Measurements from ENCODE around the gene ENDOU.
A peak's percentile ranks its signal among the peaks of the same experiment; 100 is the strongest.

Gene ENDOU

DNA sequence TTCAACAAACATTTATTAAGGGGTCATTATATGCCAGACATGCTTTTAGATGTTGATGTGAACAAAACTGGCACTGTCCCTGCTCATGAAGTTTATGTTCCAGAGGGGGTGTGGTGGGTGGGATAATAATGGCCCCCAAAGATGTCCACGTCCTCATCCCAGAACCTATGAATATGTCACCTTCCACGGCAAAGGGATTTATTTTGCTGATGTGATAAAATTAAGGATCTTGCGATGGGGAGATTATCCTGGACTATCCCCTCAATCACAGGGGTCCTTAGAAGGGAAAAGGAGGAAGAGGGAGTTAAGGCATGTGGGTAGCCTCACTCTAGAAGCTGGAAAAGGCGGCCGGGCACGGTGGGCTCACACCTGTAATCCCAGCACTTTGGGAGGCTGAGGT is 46.0 kb upstream of the ENDOU start:
- H3K27ac ChIP-seq, result no peak overlapping the region
- no peak for TF ChIP-seq ZFX (IDR thresholded peaks at IDR 0.05; ENCODE audit: borderline replicate concordance)
- TF ChIP-seq, protein P1, sequence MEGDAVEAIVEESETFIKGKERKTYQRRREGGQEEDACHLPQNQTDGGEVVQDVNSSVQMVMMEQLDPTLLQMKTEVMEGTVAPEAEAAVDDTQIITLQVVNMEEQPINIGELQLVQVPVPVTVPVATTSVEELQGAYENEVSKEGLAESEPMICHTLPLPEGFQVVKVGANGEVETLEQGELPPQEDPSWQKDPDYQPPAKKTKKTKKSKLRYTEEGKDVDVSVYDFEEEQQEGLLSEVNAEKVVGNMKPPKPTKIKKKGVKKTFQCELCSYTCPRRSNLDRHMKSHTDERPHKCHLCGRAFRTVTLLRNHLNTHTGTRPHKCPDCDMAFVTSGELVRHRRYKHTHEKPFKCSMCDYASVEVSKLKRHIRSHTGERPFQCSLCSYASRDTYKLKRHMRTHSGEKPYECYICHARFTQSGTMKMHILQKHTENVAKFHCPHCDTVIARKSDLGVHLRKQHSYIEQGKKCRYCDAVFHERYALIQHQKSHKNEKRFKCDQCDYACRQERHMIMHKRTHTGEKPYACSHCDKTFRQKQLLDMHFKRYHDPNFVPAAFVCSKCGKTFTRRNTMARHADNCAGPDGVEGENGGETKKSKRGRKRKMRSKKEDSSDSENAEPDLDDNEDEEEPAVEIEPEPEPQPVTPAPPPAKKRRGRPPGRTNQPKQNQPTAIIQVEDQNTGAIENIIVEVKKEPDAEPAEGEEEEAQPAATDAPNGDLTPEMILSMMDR (IDR thresholded peaks at IDR 0.05), result no peak

DNA sequence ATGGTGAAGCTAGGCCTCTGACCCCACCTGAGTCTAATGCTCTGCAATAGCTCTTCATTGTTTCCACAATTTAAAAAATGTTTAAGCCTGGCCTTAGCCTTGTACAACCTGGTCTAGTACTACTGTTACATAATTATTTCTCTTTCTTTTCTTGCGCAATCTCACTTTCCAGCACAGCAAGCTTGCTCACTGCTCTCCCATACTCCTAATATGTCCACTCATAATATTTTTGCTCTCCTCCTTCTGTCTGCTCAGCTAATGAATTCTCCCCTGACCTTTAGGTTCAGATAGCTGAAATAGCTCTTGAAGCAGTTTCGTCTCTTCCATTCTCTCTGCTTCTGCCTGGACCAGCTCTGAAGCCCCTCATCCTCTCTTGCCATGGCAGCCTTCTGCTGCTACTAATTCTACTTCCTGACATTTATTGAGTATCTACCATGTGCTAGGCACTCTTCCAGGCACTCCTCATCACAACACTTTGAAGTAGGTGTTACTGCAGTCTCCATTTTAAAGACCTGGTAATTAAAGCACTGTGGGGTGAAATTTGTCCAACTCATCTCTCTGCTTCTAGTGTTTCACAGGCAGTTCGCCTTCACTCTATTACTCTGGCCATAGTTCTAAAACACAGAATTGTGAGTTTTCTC is 44.9 kb upstream of the ENDOU start:
- no peak overlapping the region for H3K27ac ChIP-seq
- TF ChIP-seq ZFX (IDR thresholded peaks at IDR 0.05; ENCODE audit: borderline replicate concordance), result no peak
- TF ChIP-seq, protein P1 (IDR thresholded peaks at IDR 0.05), result no peak

DNA sequence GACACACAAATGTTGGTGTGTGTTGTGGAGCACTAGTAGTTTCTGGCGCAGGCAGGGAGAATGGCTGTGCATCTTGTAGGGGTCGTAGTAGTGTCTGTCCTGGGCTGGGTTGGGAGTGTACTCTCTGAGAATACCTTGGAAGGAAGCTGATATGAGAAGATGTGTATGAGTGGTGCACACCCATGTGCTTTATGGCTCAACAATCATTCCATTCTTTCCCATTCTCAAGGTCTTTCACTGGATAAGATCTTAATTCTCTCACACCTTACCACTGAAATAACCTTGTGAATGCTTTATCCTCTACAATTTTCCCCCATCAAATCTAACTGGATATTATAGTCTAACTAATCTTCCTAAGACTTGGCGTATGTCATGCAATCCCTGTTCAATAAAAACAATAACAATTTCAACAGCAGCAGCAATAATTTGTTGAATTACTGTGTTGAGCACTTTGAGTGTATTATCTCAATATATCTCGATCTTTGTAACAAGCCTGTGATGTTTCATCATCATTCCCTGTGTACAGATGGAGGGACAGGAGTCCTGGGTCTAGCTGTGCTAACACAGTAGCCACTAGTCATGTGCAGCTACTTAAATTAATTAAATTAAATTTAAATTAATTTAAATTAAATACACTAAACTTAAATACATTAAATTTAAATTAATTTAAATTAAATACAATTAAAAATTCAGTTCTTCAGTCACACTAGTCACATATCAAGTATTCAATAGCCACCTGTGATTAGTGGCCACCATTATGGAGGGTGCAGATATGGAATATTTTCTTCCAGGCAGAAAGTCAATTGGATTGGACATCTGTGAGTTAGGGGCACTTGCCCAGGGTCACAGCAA is 44.2 kb upstream of the ENDOU start:
- TF ChIP-seq, protein P1 (IDR thresholded peaks at IDR 0.05), result no peak
- no peak for TF ChIP-seq ZFX (IDR thresholded peaks at IDR 0.05; ENCODE audit: borderline replicate concordance)
- H3K27ac ChIP-seq, result no peak overlapping the region

DNA sequence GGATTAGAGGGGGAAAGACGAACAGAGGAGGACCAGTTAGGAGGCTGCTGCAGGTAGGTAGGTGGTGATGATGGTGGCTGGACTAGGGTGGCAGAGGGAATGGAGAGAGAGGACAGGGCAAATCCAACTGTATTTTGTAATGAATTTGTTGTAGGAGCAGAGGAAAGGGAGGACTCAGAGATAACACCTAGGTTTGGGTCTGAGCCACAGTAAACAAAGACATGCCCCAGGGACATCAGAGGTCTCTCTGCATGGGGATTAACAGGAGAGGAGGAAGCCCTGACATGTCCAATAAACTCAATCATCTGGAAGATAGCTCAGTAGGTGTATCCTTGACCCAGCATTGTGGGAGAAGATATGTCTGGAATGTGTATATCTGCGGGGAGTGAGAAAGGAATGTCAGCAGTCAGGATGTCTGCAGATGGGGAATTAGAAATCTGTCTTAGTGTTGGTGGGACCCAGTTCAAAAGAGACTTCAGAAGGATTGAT is 43.1 kb upstream of the ENDOU start:
- no peak overlapping the region for H3K27ac ChIP-seq
- TF ChIP-seq, protein P1 (IDR thresholded peaks at IDR 0.05), result no peak
- no peak for TF ChIP-seq ZFX (IDR thresholded peaks at IDR 0.05; ENCODE audit: borderline replicate concordance)

DNA sequence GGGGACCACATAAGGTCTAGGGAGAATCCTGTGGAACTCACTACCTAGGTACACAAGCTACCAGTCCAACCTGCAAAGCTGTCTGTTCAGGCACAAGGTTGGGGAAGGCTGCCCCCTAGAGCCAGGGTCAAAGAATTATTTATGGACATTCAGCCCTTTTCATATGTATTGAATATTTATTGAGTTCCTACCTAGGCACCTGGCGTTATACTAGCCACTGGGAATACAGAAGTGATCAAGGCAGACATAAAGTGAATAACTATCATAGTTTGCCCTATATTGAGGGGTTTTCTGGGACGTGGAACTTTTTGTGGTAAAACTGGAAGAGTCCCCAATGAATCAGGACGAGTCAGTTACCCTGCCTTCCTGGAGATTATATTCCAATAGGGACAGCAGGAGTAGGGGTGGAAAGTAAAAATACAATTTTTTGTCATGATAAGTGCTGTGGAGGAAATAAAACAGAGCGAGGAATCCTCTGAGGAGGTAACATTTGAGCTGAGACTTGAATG is 42.0 kb upstream of the ENDOU start:
- TF ChIP-seq ZFX (IDR thresholded peaks at IDR 0.05; ENCODE audit: borderline replicate concordance), result no peak
- TF ChIP-seq, protein P1 (IDR thresholded peaks at IDR 0.05), result peak; percentile 92

DNA sequence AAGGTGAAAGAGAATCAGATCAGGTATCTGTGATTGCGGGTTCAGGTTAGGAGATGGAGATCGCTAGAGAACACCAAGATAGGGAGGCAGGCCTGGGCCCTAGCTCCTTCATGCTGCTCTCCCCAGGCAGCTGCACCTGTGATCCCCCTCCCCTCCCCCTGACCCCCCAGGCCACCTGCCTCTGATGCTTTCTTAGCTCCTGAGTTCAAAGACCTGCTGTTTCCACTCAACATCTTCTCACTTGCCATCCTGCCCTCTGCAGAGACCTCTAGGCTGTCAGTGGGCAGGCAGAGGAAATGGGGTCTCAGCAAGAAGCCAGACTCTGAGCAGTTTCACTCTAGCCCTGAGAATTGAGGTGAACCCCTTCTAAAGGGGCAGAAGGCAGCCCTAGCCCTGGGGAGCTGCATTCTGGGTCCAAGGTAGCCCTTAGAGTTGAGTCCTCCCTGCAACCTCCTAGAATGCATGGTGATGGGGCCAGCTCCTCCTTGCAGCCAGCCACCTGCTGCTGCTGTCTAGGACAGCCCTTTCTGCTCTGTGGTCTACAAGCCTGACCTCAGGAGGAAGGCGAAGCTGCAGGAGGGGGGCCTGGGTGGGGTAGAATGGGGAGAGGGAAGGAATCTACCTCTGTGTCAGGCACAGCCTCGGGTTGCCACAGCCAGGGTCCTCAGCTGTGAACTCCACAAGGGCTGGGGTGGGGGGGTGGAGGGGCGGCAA is 41.4 kb upstream of the ENDOU start:
- H3K27ac ChIP-seq, result no peak overlapping the region

More for the DNA sequence above, 42.0 kb upstream of the ENDOU start:
- H3K27ac ChIP-seq, result no peak overlapping the region

More for the DNA sequence above, 41.4 kb upstream of the ENDOU start:
- TF ChIP-seq ZFX (IDR thresholded peaks at IDR 0.05; ENCODE audit: borderline replicate concordance), result no peak
- TF ChIP-seq, protein P1 (IDR thresholded peaks at IDR 0.05), result no peak
